ENCODE measurements around the gene FAM114A2.

Gene FAM114A2

DNA sequence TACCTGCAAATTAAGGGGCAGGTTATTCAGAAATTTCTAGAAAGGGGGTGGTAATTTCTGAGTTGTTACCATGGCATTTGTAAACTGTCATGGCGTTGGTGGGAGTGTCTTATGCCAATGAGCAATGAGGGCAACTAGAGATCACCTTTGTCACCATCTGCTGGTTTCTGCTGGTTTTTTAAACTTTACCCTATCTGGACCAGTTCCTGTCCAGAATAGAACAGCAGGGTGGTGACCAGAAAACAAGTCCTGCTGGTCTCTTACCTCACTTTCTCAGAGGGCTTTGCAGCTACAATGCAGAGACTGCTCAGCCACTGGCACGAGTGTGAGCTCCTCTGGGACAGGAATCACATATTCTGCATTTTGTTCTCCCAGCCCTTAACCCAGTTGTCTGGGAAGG is 51.4 kb downstream of the FAM114A2 start:
- TF ChIP-seq GATA1 (IDR thresholded peaks at IDR 0.05; ENCODE audit: low read depth, low read length) (no peak), POLR2A (IDR thresholded peaks at IDR 0.05; ENCODE audit: low read length) (no peak)
- peak; percentile 15 to 35 for DNase-seq

DNA sequence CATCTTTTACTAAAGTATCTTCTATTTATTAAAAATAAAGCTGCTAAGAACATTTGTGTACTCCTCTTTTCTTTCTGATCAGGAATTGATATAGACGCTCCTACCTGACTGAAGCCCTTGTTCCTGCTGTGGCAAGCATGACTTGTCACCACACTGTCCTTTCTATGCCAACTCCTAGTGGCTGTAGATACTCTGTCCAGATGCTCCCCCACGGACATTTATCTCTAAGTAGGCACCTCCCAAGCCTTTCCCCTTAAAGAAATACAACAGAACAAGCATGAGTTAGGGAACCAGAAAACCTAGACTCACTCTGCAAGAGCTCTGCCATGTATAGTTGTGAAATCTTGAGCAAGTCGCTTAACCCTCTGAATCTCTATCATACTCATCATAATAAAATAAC is 53.2 kb downstream of the FAM114A2 start:
- DNase-seq = peak; percentile 63 to 82
- TF ChIP-seq GATA1 (IDR thresholded peaks at IDR 0.05; ENCODE audit: low read depth, low read length) = no peak
- peak; percentile 33 for TF ChIP-seq POLR2A (IDR thresholded peaks at IDR 0.05; ENCODE audit: low read length)

DNA sequence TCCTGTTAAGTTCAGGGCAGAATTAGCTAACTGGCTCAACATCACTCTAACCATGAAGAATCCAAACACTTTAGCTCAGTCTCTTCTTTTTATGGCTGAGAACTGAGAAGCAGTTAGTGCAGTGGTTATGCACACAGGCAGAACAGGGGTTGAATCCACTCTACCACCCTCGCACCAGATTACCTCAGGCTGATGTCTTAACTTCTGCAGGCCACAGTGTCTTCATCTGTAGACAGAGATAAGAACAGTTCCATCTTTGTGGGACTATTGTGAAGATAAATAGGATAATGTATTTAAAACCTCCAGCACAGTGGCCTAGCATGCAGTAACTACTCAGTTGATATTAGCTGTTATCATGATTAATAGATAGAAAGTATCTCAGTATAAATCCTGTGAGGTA is 54.8 kb downstream of the FAM114A2 start:
- TF ChIP-seq POLR2A (IDR thresholded peaks at IDR 0.05; ENCODE audit: low read length) = no peak
- no peak for TF ChIP-seq GATA1 (IDR thresholded peaks at IDR 0.05; ENCODE audit: low read depth, low read length)
- DNase-seq = peak; percentile 52 to 85

- no peak for DNase-seq
- TF ChIP-seq POLR2A (IDR thresholded peaks at IDR 0.05; ENCODE audit: low read length) = no peak
Observed at GRCh38 chr5:153981905-153982605, 56.7 kb downstream of the FAM114A2 start.

GRCh38 chr5:153979028-153979783 is 59.5 kb downstream of the FAM114A2 start:
- no peak for TF ChIP-seq POLR2A (IDR thresholded peaks at IDR 0.05; ENCODE audit: low read length)
- no peak for TF ChIP-seq GATA1 (IDR thresholded peaks at IDR 0.05; ENCODE audit: low read depth, low read length)
- no peak for DNase-seq

- no peak for TF ChIP-seq POLR2A (IDR thresholded peaks at IDR 0.05; ENCODE audit: low read length)
- TF ChIP-seq GATA1 (IDR thresholded peaks at IDR 0.05; ENCODE audit: low read depth, low read length) = no peak
- no peak for DNase-seq
Observed at GRCh38 chr5:153974813-153975163, 63.9 kb downstream of the FAM114A2 start.

GRCh38 chr5:153974131-153974812 is 64.4 kb downstream of the FAM114A2 start:
- DNase-seq = peak; percentile 65 to 79
- TF ChIP-seq POLR2A (IDR thresholded peaks at IDR 0.05; ENCODE audit: low read length) (no peak), GATA1 (IDR thresholded peaks at IDR 0.05; ENCODE audit: low read depth, low read length) (no peak)

GRCh38 chr5:153972240-153972639 is 66.5 kb downstream of the FAM114A2 start:
- no peak for DNase-seq
- no peak for TF ChIP-seq GATA1 (IDR thresholded peaks at IDR 0.05; ENCODE audit: low read depth, low read length)
- no peak for TF ChIP-seq POLR2A (IDR thresholded peaks at IDR 0.05; ENCODE audit: low read length)

- TF ChIP-seq POLR2A (IDR thresholded peaks at IDR 0.05; ENCODE audit: low read length) = no peak
- TF ChIP-seq GATA1 (IDR thresholded peaks at IDR 0.05; ENCODE audit: low read depth, low read length) = no peak
- DNase-seq = no peak
Observed at GRCh38 chr5:153970496-153970895, 68.2 kb downstream of the FAM114A2 start.

- TF ChIP-seq POLR2A (IDR thresholded peaks at IDR 0.05; ENCODE audit: low read length) (no peak), GATA1 (IDR thresholded peaks at IDR 0.05; ENCODE audit: low read depth, low read length) (no peak)
- DNase-seq = no peak
Observed at GRCh38 chr5:153969563-153969895, 69.2 kb downstream of the FAM114A2 start.

DNA sequence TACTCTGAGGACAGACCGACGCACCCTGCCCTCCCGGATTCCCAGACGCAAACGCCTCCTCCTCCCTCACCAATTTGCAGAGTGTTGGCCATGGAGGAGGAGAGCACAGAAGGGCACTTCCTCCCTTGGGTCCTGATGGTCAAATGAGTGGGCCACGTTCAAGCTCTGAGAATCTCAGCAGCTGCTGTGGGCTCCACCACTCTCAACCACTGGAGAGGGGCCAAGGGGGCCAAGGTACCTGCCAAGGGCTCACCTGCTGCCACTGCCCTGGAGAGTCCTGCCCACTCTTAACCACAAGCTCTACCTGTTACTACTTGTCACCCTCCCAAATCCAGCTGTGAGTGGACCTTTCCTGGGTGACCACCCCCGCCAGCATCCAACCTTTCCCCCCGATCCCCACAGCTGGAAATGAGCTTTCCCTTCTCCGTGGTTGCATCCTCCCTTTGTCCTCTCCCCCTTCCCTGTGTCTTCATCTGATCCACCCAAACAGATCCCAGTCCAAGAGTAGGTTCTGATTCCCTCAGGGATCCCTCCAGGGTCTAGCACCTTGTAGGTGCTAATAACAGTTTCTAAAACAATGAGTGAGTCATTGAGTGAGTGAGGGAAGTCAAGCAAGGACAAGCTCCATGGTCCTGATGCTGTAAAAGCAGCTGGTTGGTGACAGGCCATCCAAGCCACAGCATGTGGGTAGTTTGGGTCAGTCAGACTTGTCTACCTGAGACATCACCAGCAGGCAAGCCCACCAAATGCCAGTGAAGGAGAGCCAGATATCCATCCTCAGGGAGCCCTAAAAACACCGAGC is 69.7 kb downstream of the FAM114A2 start:
- no peak for TF ChIP-seq POLR2A (IDR thresholded peaks at IDR 0.05; ENCODE audit: low read length)
- TF ChIP-seq GATA1 (IDR thresholded peaks at IDR 0.05; ENCODE audit: low read depth, low read length) = no peak
- DNase-seq = no peak

- no peak for TF ChIP-seq POLR2A (IDR thresholded peaks at IDR 0.05; ENCODE audit: low read length)
- TF ChIP-seq GATA1 (IDR thresholded peaks at IDR 0.05; ENCODE audit: low read depth, low read length) = no peak
Observed at GRCh38 chr5:153964880-153965645, 73.6 kb downstream of the FAM114A2 start.

GRCh38 chr5:153964191-153964879 is 74.4 kb downstream of the FAM114A2 start:
- DNase-seq = no peak
- TF ChIP-seq POLR2A (IDR thresholded peaks at IDR 0.05; ENCODE audit: low read length) = no peak
- TF ChIP-seq GATA1 (IDR thresholded peaks at IDR 0.05; ENCODE audit: low read depth, low read length) = no peak

More at GRCh38 chr5:153964880-153965645, 73.6 kb downstream of the FAM114A2 start:
- DNase-seq = peak; percentile 48 to 72

Measured in erythroblast (primary cell).